SK-N-SH treated with all-trans-retinoic acid at 6 μM for 48 hours (cell line): Measurements from ENCODE around the gene SDK2.

Experiments
- ATAC-seq: fragments of 200-7000 bp; cut with Tn5 transposase; 3 replicates; pipeline ENCODE4 v1.9.1; 2020; ENCODE audit warnings: mild to moderate bottlenecking, moderate library complexity
- ARNTL ChIP-seq: fragments of 450-650 bp; formaldehyde crosslinking; IDR thresholded peaks from 2 replicates; pipeline ENCODE4 v1.5.0; 2020; ENCODE audit warnings: low read depth, mild to moderate bottlenecking, moderate library complexity, borderline replicate concordance
- BACH2 ChIP-seq: fragments of 250-450 bp; sonication (Bioruptor Pico); IDR thresholded peaks from 2 replicates; pipeline ENCODE4 v1.9.0; 2021; ENCODE audit warnings: mild to moderate bottlenecking, borderline replicate concordance
- CREB5 ChIP-seq: fragments of 250-450 bp; sonication (Bioruptor Pico); IDR thresholded peaks from 2 replicates; pipeline ENCODE4 v1.5.1; 2020; ENCODE audit warnings: low read depth, mild to moderate bottlenecking, moderate library complexity
- CSRNP3 ChIP-seq: fragments of 250-450 bp; sonication (Bioruptor Pico); IDR thresholded peaks from 2 replicates; pipeline ENCODE4 v1.5.1; 2021; ENCODE audit warnings: mild to moderate bottlenecking, moderate library complexity
- ESRRG ChIP-seq: fragments of 250-450 bp; sonication (Bioruptor Pico); IDR thresholded peaks from 2 replicates; pipeline ENCODE4 v1.6.1; 2021; ENCODE audit warnings: mild to moderate bottlenecking
- GLIS3 ChIP-seq: fragments of 250-450 bp; sonication (Bioruptor Pico); IDR thresholded peaks from 2 replicates; pipeline ENCODE4 v1.5.0; 2020; ENCODE audit warnings: mild to moderate bottlenecking, moderate library complexity
- ISL1 ChIP-seq: fragments of 250-450 bp; sonication (Bioruptor Pico); IDR thresholded peaks from 2 replicates; pipeline ENCODE4 v2.1.2; 2022; ENCODE audit warnings: mild to moderate bottlenecking, moderate library complexity
- OSR1 ChIP-seq: fragments of 250-450 bp; sonication (Bioruptor Pico); IDR thresholded peaks from 2 replicates; pipeline ENCODE4 v1.8.0; 2022; ENCODE audit warnings: moderate library complexity, mild to moderate bottlenecking, inconsistent platforms
- PATZ1 ChIP-seq: fragments of 250-450 bp; sonication (Bioruptor Pico); IDR thresholded peaks from 2 replicates; pipeline ENCODE4 v1.8.0; 2020; ENCODE audit warnings: mild to moderate bottlenecking, moderate library complexity, borderline replicate concordance
- POU6F1 ChIP-seq: fragments of 250-450 bp; sonication (Bioruptor Pico); IDR thresholded peaks from 2 replicates; pipeline ENCODE4 v1.8.0; 2021; ENCODE audit warnings: low read depth, mild to moderate bottlenecking, moderate library complexity, borderline replicate concordance
- PPARA ChIP-seq: fragments of 250-450 bp; sonication (Bioruptor Pico); IDR thresholded peaks from 2 replicates; pipeline ENCODE4 v1.5.0; 2020; ENCODE audit warnings: mild to moderate bottlenecking, borderline replicate concordance
- RARB ChIP-seq: fragments of 250-450 bp; sonication (Bioruptor Pico); IDR thresholded peaks from 2 replicates; pipeline ENCODE4 v1.8.0; 2021; ENCODE audit warnings: mild to moderate bottlenecking, moderate library complexity
- SNAI2 ChIP-seq: fragments of 250-450 bp; sonication (Bioruptor Pico); IDR thresholded peaks from 2 replicates; pipeline ENCODE4 v1.5.0; 2020; ENCODE audit warnings: mild to moderate bottlenecking, moderate library complexity
- TCF4 ChIP-seq: fragments of 250-450 bp; sonication (Bioruptor Pico); IDR thresholded peaks from 2 replicates; pipeline ENCODE4 v1.8.0; 2021; ENCODE audit warnings: mild to moderate bottlenecking, moderate library complexity, borderline replicate concordance
- TOX ChIP-seq: fragments of 250-450 bp; sonication (Bioruptor Pico); IDR thresholded peaks from 2 replicates; pipeline ENCODE4 v1.8.0; 2021; ENCODE audit warnings: mild to moderate bottlenecking, moderate library complexity, borderline replicate concordance
- TSHZ2 ChIP-seq: fragments of 250-450 bp; sonication (Bioruptor Pico); IDR thresholded peaks from 2 replicates; pipeline ENCODE4 v1.5.0; 2020; ENCODE audit warnings: mild to moderate bottlenecking, moderate library complexity
- ZC3H10 ChIP-seq: fragments of 250-450 bp; sonication (Bioruptor Pico); IDR thresholded peaks from 2 replicates; pipeline ENCODE4 v1.5.1; 2021; ENCODE audit warnings: mild to moderate bottlenecking, moderate library complexity
- ZFP3 ChIP-seq: fragments of 250-450 bp; sonication (Bioruptor Pico); IDR thresholded peaks from 2 replicates; pipeline ENCODE4 v1.5.0; 2020; ENCODE audit warnings: mild to moderate bottlenecking, moderate library complexity
- ZFP30 ChIP-seq: fragments of 450-650 bp; formaldehyde crosslinking; IDR thresholded peaks from 2 replicates; pipeline ENCODE4 v1.5.0; 2022; ENCODE audit warnings: mild to moderate bottlenecking, moderate library complexity
- ZNF565 ChIP-seq: fragments of 450-650 bp; formaldehyde crosslinking; conservative IDR thresholded peaks from 2 replicates; pipeline ENCODE4 v1.5.0; 2020; ENCODE audit warnings: low read depth, mild to moderate bottlenecking, moderate library complexity
- ZNF70 ChIP-seq: fragments of 450-650 bp; formaldehyde crosslinking; IDR thresholded peaks from 2 replicates; pipeline ENCODE4 v1.5.0; 2020; ENCODE audit warnings: mild to moderate bottlenecking, moderate library complexity

SDK2 gene

GRCh38 chr17:73566905-73567782 lies 77.1 kb downstream of the SDK2 start:
- TF ChIP-seq RARB (CRISPR knock-in tag): no peak
- TF ChIP-seq GLIS3 (CRISPR knock-in tag): no peak
- TF ChIP-seq TSHZ2 (CRISPR knock-in tag): no peak
- no peak for TF ChIP-seq PPARA (CRISPR knock-in tag)
- ATAC-seq: no peak

GRCh38 chr17:73564843-73565242 lies 79.4 kb downstream of the SDK2 start:
- no peak for TF ChIP-seq RARB (CRISPR knock-in tag)
- no peak for TF ChIP-seq ISL1 (CRISPR knock-in tag)
- no peak for TF ChIP-seq OSR1 (CRISPR knock-in tag)
- TF ChIP-seq ARNTL (CRISPR knock-in tag): no peak
- TF ChIP-seq ZNF565 (CRISPR knock-in tag): no peak
- TF ChIP-seq GLIS3 (CRISPR knock-in tag): no peak
- TF ChIP-seq ZFP30 (CRISPR knock-in tag): no peak
- TF ChIP-seq BACH2: no peak
- TF ChIP-seq ZNF70 (CRISPR knock-in tag): no peak
- TF ChIP-seq ZC3H10 (CRISPR knock-in tag): no peak
- TF ChIP-seq TCF4 (CRISPR knock-in tag): no peak
- no peak for TF ChIP-seq PPARA (CRISPR knock-in tag)
- no peak for TF ChIP-seq PATZ1 (CRISPR knock-in tag)
- no peak for TF ChIP-seq SNAI2 (CRISPR knock-in tag)
- TF ChIP-seq ESRRG (CRISPR knock-in tag): no peak
- no peak for TF ChIP-seq CREB5 (CRISPR knock-in tag)
- TF ChIP-seq ZFP3 (CRISPR knock-in tag): no peak
- no peak for TF ChIP-seq POU6F1 (CRISPR knock-in tag)
- no peak for TF ChIP-seq TOX (CRISPR knock-in tag)
- no peak for ATAC-seq

- TF ChIP-seq TCF4 (CRISPR knock-in tag): no peak
- TF ChIP-seq RARB (CRISPR knock-in tag): no peak
- TF ChIP-seq ESRRG (CRISPR knock-in tag): no peak
- no peak for TF ChIP-seq ISL1 (CRISPR knock-in tag)
- no peak for TF ChIP-seq ARNTL (CRISPR knock-in tag)
- no peak for TF ChIP-seq TSHZ2 (CRISPR knock-in tag)
- TF ChIP-seq PATZ1 (CRISPR knock-in tag): no peak
- no peak for TF ChIP-seq CSRNP3 (CRISPR knock-in tag)
- no peak for ATAC-seq
Observed at GRCh38 chr17:73562896-73563295, 81.3 kb downstream of the SDK2 start.
